Activated CD8-positive, alpha-beta memory T cell treated with anti-CD3 and anti-CD28 coated beads for 36 hours (primary cell): ENCODE measurements around the gene MLLT3. TPM values are rescaled to one million over a fixed set of nuclear protein-coding genes. Genes with fewer than 3 reads are reported as not detected.

ENCODE experiments used
- CTCF ChIA-PET: fragments of 350-600 bp; sonication (Branson Sonifier 250); formaldehyde crosslinking; loops from one replicate; lab custom pipeline; 2021; ENCODE audit warnings: antibody characterized with exemption; lab: Charles Lee
- POLR2A ChIA-PET: fragments of 350-600 bp; sonication (Branson Sonifier 250); formaldehyde crosslinking; loops from one replicate; lab custom pipeline; 2021; ENCODE audit warnings: antibody characterized with exemption; lab: Charles Lee
- total RNA-seq, 2 experiments: library from RNA; stranded (reverse); gene quantifications; one replicate each; pipeline ENCODE4 v1.2.3, GENCODE V29; 2021

The MLLT3 gene
- total RNA-seq, 2 experiments from 2014 or later: 41.5 to 41.8 TPM

DNA sequence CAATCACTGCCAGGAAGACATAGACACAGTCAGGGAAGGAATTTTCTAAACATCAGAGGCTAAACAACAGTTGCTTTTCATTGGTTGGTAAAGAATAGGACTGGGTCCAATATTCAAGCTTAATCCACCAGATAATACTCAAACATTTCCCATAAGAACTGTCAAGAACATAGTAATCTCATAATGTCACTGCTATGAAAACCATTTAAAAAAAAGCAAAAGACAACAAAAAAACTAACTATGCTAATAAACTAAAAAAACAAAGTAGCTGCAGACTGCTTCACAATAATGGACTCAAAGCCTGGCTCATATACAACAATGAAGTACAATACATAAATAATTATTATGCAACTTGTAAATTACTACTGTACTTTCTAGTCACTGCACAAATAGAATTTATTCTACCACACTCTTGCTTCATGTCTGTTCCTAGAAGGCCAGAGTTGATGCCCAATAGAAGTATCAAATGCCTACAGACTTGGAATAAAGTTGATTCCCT, 148.7 kb downstream of the MLLT3 start:
- ChIA-PET CTCF (no interaction called here), POLR2A (no interaction called here)

DNA sequence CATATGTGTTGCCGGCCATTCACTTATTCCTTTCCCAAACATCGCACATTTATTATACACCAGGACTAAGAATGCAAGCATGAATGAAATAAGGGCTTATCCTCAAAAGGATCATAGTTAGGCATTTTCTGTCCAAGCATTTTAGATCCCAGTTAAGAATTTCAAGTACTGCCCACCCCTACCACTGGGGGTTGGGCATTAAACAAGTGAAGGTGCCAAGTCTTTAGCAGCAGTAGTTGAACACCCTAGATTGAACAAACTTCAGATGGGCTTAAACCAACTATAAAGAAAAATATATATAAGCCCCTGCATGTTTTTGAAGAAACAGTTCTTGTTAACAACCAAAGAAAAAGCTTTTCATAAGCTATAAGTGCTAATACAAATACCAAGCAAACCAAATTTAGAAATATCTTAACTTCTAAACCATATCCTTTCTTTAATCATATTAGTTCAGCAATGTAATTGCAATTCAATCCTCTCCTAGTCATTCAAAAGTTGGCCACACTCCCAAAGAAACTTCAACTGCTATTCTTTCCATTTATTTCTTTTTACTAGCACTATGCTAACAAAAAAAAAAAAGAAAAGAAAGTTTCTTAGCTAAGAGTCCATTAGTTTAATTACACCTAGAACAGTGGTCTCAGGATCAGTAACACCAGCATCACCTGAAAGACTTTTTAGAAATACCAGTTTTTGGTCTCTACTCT, 149.8 kb downstream of the MLLT3 start:
- POLR2A ChIA-PET: no interaction called here
- CTCF ChIA-PET: no interaction called here

DNA sequence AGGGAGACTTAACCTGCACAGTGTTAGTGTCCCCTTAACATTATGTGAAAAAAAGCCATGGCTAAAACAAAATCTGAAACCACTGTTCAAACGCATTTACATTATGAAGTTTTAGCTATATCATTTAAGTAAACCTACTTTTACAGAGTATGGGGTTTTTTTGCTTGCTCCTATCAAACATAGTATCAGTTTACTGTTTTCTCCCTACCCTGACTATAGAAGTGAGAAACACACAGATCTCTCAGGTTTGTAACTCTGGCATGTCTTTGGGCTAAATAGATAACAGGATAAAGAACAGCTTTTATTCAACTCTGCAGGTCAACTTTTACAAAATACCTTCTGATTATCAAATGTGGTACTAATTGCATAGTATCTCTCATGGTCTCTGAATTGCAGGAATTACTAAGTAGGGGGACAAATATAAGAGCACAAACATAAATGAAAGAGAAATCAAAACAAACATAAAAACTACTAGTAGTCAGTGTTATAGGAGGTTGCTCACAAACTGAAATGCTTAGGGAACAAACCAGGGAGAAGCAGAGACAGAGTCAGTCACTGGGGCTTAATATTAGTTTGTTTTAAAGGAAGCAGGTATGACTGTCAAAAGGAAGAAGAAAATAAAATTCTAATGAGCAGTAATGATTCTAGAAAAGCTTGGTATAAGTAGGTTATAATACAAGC, 155.8 kb downstream of the MLLT3 start:
- POLR2A ChIA-PET: no interaction called here
- CTCF ChIA-PET: no interaction called here

DNA sequence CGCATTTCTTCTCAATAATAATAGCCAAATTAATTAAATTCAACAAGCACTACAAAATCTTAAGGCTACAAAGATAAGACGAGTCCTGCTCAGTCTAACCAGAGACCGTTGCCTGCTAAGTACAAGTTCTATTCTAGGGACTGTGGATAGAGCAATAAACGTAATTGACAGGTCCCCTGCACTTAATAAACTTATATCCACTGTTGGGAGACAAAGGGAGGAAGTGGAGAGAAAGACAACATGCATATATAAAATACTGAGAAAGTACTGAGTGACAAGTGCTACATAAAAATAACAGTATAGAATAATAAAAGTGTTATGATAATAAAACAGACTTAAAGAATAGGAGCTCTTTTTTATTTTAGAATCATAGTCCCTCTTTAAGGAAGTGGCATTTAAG, 158.1 kb downstream of the MLLT3 start:
- ChIA-PET CTCF (no interaction called here), POLR2A (interaction anchor here (0.6 kb wide), 1 partner anchor 14 kb away, joined by 3 read pairs; no protein-coding TSS in a partner anchor)

DNA sequence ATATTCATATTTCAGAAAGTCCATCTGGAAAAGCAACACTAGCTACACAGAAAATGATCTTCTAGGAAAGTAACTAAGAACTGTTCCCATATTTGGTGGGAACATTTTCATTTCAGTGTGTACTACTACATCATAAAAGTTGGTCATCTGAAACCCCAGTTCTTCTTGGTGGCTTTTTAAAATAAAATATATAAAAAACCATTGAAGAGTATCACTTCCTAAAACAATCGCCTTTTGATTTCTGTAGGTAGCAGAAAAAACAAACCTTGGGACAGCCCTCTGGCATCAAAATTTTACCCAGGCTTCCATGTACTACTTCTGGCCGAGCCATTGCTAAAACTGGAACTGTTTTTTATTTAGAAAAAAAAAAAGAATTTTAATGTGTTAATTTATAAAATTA, 158.5 kb downstream of the MLLT3 start:
- ChIA-PET POLR2A (interaction anchor here (0.6 kb wide), 1 partner anchor 14 kb away, joined by 3 read pairs; no protein-coding TSS in a partner anchor), CTCF (no interaction called here)

DNA sequence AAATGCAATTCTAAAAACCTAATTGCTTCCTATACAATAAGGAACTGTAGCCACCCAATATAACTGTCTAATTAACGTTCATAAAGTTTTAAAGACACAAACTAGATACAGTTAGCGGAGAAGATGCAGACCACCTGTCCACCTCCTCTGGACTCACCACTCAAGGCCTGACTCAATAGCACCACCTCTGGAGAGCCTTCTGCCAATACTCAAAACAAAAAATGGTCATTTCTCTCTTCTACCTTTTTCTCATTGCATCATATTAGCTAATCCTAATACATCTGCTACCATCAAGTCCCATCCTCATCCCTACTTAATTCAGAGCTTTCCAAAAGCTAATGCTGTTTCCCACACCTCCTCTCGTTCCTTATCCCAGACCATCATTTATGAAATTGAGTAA, 159.9 kb downstream of the MLLT3 start:
- POLR2A ChIA-PET: no interaction called here
- CTCF ChIA-PET: no interaction called here

DNA sequence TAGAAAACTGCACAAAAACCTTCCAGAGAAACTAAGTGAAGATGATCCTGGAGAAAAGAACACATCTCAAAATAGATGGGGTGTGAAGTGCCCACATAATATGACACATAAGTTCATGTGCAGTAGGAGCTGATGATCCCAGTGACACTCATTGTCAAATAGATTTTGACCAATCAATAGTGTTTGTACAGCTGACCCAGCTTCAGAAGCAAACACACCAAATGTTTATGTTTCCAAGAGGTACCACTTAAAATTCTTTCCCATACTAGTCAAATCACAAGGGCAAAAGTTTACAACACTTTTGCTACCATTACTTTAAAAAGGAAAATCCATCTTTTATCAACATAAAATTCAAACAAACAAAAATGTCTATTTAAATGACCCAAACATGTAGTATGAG, 175.0 kb downstream of the MLLT3 start:
- ChIA-PET POLR2A (no interaction called here), CTCF (no interaction called here)

DNA sequence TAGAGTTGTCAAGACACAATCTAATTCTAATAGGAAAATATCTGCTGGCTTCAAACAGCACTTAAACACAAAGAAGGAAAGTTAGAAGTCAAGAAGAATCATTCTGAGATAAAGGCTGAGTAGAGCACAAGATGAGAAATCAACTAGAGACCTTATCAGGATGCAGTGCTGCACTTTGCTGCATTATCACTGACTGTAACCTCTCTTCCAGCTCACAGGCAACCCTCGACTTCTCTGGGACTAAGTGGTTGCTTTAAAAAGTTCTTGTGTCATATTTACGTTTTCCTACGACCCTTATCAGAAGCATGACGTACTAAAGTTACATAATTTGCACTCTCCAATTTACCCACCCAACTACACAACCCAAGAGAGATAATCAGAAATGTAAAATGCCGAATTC, 176.1 kb downstream of the MLLT3 start:
- CTCF ChIA-PET: no interaction called here
- POLR2A ChIA-PET: no interaction called here

DNA sequence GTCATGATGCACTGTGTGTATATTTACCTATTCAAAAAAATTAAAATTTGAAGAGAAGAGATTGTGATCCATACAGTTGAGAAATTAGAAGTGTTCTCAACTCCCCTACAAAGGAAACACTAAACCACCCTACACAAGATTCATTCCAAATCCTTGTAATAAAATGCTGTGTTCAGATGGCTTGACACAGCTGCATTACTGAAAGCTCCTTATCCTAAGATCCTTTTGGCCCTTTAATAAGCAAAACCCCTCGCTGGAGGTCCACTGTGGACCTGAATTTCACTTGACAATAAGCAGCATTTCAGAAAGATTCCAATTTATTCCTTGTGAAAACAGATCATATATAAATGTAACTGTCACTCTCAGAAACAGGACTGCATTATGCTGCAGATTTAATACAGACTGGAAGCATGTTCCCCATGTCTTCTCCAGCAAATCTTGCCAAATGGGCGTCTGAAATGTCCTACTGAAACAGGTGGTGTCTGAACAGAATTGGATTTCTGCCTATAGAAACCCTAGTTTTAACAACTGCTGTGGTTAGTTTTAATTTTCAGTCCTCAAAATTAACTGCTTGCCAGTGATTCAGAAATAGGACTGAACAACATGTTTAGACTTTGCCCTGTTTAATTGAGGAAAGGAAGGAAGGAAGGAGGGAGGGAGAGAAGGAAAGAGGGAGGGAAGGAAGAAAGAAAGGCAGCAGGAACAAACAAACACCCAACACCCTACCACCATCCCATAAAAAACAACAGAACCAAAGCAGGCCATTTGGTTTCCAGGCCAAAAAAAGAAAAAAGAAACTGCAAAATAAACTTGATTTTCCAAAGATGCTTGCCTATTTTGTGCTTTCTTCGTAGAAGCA, 179.6 kb downstream of the MLLT3 start:
- POLR2A ChIA-PET: no interaction called here
- CTCF ChIA-PET: no interaction called here

DNA sequence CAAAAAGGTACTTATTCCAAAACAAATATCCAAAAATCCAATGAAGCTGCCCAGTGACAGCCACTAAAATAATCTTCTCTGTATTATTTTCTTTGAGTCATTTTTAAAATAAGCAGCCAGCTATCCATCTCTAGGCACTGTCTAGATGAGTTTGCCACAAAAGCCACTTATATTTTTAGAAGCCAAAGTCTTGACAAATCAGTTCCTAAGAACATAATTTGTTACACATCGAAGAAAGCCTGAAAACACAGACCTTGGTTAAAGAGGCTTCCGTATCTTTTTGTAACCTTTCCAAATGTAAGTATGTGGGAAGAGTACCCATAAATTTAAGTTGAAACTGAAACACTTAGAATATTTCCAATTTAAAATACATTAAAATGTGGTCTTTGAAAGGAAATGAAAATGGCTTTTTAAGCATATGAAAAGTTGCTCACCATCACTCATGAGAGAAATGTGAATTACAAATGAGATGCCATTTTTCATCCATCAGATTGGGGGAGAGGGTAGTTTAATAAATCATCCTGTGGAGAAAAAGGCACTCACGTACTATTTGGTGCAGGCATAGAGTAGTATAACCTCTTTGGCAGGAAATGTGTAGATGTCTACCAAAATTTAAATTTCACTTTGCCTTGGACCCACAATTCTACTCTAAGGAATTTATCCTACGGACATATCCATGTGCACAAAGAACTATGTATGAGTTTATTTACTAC, 180.4 kb downstream of the MLLT3 start:
- ChIA-PET POLR2A (no interaction called here), CTCF (no interaction called here)

DNA sequence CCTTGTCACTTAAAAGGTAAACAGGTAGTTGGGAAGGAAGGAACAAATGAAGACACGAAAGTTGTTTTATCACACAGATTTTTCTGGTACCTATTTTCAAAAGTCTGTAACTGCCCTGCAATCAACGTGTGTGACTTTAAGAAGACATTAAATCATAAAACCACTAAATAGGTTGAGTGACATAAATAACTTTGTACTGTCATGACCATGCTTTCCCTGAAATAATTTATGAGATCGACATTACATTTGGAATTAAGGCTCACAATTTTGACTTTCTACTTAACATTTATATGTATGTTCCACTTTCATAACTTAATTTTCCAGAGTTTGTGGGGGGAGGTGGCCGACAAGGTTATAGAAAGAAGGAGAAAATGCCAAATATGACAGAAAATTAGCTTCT, 181.1 kb downstream of the MLLT3 start:
- CTCF ChIA-PET: no interaction called here
- POLR2A ChIA-PET: no interaction called here

DNA sequence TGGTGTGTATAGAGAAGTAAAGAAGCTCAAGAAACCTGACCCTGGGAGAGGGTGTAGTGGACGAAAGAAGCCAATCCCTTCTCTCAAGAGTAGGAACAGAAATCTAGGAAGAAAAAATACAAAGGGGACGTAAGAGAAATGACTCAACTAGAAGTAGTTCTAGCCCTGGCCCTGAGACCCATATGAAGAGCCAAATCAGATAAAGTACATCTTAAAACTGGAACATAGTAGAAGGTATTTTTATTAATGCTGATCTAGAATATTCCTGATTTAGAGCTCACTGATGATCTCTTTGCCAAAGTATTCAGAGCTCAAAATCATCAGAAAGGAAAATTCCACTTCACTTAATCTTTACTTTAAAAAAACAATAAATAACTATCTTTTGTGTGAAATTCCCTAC, 184.8 kb downstream of the MLLT3 start:
- CTCF ChIA-PET: interaction anchor here (1.7 kb wide), 1 partner anchor 14 kb away, joined by 6 read pairs; no protein-coding TSS in a partner anchor
- POLR2A ChIA-PET: no interaction called here

DNA sequence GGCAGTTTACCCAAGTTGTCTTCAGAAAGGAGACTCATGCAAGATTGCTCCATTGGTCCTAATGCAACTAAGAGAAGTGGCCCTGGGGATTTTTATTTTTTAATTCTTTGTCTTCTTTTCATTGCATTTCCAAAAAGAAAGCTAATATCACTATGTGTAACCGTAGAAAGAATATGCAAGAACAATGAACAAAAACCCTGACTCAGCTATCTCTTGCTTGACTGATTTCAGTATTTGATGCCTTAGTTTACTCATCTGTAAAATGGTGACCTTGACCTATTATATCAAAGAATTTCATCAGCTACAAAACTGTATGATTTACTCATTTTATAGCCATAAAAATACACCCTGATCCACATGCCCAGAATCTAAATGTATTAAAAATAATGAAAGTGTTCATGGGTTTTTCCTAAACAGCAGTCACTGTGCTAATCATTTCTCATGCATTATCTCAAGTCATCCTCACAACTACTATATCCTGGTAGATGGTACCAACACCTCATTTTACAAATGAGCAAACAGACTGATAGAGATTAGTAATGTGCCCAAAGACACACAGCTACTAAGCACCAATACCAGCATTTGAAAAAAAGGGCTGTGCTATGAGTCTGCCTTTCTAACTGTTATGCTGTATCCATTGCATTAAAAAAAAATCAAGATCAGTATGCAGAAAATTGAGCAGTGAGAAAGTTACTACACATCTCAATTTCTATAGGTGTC, 185.7 kb downstream of the MLLT3 start:
- POLR2A ChIA-PET: no interaction called here
- CTCF ChIA-PET: no interaction called here

DNA sequence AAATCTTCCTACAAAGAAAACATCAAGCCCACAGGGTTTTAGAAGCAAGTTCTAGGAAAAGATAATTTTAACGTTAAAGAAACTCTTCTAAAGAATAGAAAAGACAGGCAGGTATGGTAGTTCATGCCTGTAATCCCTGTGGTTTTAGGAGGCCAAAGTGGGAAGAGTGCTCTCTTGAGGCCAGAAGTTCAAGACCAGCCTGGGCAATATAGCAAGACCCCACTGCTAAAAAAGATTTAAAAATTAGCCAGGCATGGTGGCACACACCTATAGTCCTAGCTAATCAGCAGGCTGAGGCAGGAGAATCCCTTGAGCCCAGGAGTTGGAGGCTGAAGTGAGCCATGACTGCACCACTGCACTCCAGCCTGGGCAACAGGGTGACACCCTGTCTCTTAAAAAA, 193.3 kb downstream of the MLLT3 start:
- POLR2A ChIA-PET: interaction anchor here (0.6 kb wide), 1 partner anchor 640 kb away, joined by 3 read pairs; no protein-coding TSS in a partner anchor
- CTCF ChIA-PET: no interaction called here

DNA sequence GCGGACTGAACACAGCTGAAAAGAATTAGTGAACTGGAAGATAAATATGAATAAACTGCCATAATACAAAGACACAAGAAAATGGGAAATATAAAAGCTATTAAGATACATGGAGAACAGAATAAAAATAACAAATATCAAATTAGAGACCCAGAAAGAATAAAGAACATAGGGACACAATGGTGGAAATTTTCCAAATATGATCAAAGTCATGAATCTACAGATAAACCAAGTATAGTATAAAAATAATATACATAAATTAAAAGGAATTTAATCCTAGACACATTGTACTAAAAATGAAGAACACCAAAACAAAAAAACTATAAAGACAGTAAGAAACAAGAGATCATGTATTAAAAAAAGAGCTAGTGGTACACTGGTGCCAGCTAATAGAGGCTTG, 194.9 kb downstream of the MLLT3 start:
- POLR2A ChIA-PET: no interaction called here
- CTCF ChIA-PET: no interaction called here

DNA sequence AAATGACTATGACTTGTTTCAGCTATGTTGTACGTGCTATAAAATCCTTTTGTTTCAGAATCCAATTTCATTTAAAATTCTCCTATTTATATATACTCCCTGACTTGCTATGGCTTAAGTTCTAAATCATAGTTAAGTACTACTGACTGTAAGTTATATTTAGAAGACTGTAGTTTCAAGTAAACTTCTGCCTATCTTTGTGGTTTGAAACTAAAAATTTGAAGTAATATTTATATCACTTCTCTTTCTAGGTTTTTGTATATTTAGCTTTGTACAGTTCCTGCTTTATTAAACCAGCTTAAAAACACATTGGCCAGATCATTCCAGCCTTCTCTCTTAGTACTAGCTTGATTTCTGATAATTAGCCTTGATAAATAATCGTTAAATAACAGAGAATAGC, 196.3 kb downstream of the MLLT3 start:
- ChIA-PET POLR2A (no interaction called here), CTCF (no interaction called here)

DNA sequence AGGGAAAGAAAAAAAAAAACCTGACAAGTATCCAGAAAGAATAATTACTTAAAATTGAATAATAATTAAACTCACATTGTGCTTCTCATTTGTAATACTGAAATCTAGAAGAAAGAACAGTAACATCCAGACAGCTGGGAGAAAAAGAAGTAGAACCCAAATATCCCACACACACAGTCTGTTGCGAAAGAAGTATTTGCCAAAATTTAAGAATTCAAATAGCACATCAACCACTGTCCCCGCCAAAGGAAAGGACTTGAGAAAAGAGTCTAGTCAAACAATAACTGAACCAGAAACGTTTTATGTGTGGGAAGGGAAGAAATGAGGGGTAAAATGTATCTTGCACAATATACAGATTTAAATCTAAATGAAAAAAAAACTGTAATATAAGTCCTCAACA, 202.8 kb downstream of the MLLT3 start:
- POLR2A ChIA-PET: no interaction called here
- CTCF ChIA-PET: no interaction called here

DNA sequence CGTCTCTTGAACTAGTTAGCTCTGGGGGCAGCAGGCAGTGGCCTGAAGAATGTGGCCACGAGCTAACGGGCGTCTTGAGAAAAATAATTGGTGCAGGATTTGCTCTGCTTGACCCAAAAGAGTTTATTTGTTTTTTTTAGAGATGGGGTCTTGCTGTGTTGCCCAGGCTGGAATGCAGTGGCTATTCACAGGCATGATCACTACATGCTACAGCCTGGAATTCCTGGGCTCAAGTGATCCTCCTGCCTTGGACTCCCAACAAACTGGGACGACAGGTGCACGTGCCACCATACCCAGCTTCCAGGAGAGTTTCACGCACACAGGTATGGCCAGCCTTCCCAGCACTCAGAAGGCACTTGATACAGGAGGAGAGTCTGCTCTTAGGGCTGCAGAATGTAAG, 203.8 kb downstream of the MLLT3 start:
- ChIA-PET POLR2A (no interaction called here), CTCF (interaction anchor here (0.5 kb wide), 1 partner anchor 60 kb away, joined by 3 read pairs; no protein-coding TSS in a partner anchor)
